GM21723 (cell line): ENCODE results near the gene RSPO1.
"Not testable (repeated sequence)": the region's sequence is repeated elsewhere in the genome, so short reads cannot be mapped to it uniquely, and the experiment has no call there.

Source experiments
- ATAC-seq: cut with Tn5 transposase; IDR thresholded peaks from one replicate; pipeline ENCODE4 v1.9.1; 2021; ENCODE audit warnings: mild to moderate bottlenecking, moderate library complexity; ENCODE audit not compliant: unreplicated experiment

The RSPO1 gene, protein sequence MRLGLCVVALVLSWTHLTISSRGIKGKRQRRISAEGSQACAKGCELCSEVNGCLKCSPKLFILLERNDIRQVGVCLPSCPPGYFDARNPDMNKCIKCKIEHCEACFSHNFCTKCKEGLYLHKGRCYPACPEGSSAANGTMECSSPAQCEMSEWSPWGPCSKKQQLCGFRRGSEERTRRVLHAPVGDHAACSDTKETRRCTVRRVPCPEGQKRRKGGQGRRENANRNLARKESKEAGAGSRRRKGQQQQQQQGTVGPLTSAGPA

DNA sequence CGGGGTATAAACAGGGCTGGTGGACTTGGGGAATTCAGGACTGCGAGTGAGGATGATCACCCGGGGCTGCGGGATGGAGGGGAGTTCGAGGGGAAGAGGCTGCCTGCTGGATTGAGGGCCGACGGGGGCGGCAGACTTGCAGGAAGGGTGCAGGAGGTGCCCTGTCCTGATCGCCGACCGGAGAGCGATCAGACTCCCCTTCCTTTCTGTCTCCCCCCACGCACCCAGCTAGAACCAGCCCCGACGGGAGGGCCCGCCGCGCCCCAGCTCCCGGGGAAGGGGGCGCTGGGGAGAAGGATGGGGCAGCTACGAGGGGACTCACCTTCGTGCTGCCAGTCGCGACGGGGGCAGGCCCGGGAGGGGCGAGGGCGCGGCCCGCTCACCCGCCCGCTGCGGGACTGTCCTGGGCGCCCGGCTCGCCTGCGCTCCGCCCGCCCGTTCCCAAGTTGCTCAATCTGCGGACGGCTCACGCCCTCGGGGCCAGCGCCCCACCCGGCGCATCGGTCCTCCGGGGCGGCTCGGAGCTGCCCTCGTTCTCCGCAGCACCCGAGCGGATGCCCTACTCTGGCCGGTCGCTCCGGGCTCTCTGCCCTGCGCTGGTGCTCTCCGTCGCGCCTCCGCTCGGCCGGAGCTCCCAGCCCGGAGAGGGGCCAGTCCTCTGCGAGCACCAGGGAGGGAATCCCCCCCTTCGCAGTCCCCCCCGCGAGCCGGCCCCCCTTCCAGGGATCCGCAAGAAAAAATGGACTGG is at the start of gene RSPO1:
RSPO1 (minus strand) TSS at position 649 of the 748 bp plus-strand sequence. CDS start 5,231 bp downstream, outside the sequence.
- ATAC-seq = no peak

DNA sequence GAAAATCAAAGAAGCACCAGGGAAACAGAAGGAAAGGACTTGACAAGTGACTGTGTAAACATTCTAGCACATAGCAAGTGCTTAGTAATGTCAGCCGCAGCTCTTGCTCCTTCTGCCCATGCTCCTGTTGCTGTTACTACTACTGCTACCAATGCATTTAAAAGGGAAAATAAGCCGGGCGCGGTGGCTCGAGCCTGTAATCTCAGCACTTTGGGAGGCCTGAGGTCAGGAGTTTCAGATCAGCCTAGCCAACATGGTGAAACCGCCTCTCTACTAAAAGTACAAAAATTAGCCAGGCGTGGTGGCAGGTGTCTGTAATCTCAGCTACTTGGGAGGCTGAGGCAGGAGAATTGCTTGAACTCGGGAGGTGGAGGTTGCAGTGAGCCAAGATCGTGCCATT is 49.5 kb upstream of the RSPO1 start:
- not testable (repeated sequence) for ATAC-seq

DNA sequence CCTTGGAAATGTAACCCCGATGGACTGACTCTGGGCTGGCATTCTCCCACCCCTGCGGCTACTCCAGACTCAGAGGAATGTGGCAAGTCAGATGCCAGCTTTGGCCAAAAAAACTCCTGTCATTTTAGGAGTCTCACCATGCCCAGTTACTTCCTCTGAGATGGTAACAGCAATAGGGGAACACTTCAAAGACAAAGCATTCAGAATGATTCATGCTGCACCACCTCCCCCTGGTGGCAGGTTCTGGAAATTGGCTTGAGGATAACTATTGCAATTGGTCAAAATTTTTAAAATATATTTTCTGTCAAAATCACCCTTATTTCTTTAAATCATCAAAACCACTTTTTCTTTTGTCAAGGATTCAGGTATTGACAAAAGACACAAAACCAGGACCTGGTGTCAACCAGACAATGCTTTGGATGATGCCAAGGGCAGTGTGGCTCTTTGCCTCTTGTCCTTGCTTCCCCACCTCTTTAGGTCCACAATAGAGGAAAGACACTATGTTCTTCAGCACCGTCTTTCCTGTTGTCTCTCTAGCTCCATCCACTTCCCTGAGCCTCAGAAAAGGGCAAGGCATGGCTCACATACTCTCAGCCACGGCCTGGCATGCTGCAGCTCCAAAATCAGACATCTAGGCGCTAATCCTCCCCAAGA is 47.8 kb upstream of the RSPO1 start:
- ATAC-seq = no peak

DNA sequence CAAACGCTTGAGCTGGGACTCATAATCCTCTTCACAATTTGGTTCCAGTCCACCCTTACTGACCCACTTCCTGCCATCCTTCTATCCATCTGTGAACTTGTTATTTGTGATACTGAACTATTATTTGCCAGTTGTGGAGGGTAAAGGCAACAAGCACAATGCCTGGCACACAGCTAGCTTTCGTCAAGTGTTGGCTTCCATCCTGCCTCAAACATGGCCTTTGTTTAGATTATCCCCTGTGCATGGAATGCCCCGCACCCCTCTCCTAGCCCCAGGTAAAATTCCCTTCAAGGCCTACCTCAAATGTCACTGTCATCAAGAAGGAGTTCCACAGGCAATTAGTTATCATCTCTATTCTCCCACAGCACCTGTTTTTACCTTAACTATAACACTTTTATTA is 46.2 kb upstream of the RSPO1 start:
- no peak for ATAC-seq

DNA sequence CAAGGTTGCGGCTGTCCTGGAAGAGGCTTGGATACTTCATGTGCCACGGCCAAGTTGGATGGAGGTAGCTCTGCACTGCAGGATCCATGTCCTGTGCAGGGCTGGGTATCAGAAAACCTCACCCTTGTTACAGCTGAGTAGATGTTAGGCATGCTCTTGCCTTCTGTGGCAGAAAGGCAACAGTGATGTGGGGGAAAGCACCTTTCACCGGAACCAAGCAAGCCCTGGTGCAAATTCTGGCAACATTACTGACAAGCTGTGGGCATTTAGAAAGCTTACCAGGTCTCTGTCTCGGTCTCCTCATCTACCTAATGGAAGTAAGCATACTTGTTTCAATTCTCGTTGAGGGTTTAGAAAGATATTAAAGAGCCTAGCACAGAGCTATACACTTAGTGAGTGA is 43.1 kb upstream of the RSPO1 start:
- no peak for ATAC-seq

DNA sequence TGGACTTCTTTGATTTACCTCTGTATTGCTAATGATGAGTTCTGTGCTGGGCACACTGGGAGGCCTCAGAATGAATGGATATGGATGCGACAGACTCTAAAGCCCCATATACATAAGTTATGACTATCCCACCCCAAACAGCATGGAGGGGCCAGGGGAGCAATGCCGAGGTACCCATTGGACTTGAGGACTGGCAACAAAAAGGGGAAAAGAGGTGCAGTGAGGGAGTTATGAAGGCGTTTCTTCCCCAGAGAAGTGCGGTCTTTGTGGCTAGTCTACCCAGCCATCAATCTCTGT is 42.4 kb upstream of the RSPO1 start:
- no peak for ATAC-seq

DNA sequence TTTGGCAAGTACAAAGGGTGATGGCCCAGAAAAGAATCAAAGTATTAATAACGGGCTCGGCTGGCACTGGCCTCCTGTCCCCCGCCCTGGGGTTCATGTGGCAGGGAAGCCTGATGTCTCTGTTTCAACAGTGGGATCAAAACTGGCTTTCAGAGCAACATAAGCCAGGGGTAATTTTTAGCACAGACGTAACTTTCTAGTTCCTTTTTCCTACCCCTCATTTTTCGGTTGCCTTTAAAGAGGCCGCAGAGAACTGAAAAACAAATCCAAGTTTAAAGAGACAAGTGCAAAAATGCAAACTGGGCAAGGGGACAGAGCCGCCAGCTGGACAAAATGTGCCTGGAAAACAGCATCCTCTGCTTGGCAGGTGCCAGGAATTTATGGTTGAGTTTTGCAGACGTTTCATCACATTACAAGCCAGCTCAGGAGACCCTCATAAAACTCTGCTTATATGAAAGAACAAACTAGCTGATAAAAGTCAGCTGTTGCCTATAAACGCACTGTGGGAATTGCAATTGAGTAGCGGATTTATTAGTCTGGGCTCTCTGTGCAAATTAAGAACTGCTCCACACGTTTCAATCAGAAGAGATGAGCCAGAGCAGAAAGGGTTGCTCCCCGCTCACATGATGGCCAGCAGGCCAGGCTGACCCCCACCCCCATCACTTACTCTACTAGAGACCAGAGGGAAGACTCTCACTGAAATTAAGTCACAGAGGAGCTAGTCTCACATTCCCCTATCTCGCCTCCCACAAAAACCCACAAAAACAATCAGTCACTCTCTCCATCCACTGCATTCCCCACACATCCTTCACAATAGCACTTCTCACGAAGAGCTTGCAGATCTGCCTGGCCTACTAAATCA is 41.8 kb upstream of the RSPO1 start:
- ATAC-seq = no peak

DNA sequence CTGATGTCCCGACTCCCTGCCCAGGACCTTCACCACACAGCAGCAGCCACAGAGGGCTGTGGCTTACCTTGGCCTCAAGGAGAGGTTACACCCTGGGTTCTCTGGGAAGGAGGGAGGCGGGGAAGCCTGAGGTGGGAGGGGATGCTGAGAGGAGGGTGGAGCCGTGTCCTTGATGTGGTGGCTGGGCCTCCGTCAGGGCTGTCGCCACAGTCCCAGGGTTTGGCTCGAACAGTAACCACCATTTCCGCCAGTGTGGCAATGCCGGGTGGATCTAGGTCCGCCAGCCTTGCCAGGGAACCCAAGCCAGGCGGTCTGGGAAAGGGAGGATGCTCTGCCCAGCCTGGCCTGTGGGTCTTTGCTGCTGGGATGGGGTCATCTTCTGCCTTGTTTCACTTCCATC is 39.2 kb upstream of the RSPO1 start:
- no peak for ATAC-seq

DNA sequence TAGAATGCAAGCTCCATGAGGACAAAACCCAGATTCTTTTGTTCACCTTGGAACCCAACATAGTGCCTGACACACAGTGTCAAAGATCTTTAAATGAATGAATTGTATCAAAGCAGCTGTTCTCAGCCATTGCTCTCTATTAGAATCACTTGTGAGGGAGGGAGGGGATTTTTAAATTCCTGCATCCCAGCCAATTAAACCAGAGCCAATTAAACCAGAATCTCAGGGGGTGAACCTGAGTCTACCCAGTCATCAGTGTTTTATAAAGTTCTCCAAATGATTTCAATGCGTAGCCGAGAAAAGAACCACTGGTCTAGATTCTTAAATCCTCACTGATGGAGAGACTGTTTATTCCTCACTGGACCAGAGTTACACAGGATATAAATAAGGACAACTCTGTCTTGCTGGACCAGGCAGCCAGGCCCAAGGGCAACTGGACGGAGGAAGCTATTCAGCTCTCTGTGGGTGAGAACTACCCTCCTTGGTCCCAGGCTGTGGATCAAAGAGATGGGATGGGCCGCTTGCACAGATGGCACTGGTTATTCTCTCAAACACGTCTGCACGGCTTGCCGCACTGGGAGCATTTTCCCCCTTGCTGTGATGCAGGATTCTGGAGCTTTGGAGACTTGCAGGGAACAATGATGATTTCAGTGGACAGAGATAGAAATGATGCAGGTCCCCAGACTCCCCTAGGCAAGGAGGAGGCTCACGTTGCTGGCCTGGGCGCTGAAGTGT is 37.6 kb upstream of the RSPO1 start:
- no peak for ATAC-seq

DNA sequence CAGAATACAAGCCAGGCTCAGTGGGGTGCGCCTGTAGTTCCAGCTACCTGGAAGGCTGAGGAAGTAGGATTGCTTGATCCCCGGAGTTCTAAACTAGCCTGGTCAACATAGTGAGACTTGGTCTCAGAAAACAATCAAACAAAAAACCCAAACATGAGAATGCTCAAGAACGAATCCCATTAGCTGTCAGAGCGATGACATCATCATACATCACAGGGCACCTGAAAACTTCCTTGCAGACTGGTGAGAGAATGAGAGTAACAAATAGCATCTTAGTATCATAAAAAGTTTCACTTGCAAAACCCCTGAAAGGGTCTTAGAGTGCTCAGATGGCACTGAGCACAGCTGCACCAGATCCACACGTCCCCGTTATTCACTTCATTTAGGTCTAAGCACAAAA is 36.6 kb upstream of the RSPO1 start:
- no peak for ATAC-seq

DNA sequence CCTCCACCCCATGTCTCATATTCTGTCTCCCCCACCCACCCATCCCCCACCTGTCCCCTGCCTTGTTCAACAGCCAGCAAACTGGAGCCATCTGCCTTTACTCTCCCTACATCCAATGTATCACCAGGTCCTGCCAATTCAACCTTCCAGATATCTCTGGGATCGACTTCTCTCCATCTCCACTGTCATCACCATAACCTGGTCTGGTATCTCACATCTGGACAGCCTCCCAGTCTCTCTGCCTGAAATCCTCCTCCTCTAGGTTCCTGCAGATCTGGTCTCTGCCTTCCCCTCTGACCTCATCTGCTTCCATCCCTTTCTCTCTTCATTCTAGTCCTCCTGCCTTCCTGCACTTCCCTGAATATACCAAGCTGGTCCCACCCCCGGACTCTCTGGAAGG is 35.4 kb upstream of the RSPO1 start:
- no peak for ATAC-seq

DNA sequence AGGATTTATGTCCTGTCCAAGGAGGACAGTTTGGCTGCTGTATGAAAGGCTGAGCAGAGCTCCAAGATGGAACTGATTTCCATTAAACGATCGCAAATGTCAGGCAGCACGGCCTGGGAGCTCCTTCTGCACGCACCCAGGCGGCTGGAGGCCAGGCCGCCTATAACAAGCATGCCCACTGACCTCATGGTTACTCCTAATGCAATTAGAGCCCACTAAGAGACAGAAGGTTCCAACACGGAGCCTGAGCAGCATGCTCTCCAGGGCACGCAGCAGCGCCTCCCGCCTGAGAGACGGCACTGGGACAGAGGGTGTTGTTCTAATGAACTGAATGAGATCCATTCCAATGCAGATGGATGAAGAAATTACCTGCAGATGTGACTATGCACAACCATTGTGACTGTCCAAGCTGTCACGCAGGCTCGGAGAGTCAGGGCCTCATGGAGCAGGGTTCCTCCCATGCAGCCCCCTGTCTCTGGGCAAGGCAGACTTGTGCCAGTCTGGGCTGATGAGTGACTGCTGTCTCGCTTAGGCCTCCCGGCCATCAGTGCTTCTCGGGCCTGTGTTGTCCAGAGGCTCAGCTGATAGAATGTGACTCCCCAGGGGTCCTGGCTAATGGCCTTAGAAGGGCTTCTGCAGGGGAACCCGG is 32.5 kb upstream of the RSPO1 start:
- ATAC-seq = no peak

DNA sequence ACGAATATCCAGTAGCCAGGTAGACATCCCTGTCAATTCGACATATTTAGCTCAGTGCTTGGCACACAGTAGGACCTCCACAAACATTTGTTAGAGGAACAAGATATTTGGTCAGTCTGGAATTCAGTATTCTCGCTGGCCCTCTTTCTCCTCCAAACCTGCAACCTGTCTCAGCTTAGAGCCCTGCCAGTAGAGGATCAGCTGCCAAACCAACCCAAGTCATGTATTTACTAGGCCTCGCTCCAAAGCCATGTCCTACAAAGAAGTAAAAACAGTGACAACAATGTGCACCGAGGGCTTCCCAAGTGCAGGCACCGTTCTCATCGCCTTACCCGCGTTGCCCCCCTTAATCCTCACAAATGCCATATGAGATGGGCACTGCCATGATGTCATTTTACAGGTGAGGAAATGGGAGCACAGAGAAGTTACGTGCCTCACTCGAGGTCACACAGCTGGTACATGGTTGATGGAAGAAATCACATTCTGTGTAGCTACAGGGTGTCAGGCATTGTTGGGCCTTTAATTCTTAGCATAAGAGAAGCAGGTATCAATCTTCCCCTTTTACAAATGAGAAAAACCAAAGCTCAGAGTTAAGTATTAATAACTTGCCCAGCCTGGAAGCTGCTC is 31.7 kb upstream of the RSPO1 start:
- no peak for ATAC-seq

DNA sequence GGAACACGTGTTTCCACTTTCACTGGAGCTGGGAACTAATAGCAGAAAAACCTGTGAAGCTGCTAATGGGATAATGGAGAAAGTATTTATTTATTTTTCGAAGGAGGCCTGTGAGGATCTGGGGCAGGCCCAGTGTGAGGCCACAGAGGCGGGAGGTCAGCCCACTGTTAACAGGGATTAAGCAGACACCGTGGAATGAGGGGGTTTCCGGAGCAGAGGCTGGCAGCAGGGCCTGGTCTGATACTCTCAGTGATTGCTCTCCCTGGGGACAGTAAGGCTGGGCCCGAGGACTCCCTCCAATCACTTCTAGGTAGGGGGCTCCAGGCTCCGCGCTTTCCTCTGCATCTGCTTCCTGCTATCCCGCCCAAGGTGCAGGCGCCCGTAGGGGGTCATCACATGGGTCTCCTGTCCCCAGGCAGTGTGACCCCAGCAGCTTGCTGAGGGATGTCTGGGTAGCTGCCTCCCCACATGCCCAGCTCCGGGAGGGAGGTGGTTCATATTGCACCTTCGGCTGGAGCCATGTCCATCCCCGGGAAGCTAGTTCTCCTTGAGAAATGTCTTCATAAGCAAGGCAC is 28.8 kb upstream of the RSPO1 start:
- ATAC-seq = no peak

DNA sequence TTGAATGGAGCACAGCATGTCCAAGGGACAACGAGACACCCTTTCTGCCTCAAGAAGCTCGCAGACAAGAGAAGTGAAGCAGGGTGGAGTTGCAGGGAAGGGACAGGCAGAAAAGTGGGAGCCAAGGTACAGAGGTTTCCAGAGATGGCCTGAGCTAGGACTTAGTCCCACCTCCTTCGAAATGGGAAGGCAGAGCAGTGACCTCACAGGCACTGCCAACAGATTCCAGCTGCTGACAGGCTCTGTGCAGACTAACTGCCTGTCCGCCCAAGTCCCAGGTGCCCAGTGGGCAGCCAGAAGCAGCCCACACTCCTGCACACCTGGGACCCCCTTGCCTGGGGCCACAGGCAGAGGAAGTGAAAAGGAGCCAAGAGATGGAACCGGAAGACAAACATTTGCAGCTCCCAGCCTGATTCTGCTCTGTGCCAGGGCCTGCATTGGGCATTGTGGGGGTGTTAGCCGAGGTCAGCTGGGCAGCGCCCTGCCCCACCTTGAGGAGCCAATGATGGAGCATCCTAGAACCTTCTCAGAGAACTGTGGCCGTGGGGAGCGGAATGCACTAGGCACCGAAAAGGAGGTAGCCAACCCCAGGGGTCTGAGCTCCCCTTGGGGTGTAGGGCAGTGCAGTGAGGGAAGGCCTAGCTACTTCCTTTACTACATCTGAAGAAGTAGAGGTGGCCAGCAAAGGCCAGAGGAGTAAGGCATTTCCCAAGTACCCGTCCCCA is 27.5 kb upstream of the RSPO1 start:
- ATAC-seq = no peak

DNA sequence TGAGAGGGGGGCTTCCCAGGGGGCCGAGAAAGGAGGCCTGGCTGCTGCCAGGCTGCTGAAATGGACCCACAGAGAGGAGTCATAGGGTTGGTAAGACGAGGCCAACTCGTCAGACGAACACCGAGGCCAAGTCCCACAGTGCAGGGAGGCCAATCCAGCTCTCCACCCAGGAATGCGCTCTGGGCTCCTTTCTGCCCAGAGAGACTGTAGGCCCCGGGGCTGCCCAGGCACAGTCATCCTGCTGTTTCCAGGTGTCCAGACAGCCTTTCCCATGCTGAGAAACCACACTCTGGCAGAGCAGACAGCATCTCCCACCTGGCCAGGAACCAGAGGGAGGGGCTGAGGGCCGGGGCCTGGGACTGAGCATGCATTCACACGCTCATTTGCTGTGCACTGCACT is 26.7 kb upstream of the RSPO1 start:
- no peak for ATAC-seq

DNA sequence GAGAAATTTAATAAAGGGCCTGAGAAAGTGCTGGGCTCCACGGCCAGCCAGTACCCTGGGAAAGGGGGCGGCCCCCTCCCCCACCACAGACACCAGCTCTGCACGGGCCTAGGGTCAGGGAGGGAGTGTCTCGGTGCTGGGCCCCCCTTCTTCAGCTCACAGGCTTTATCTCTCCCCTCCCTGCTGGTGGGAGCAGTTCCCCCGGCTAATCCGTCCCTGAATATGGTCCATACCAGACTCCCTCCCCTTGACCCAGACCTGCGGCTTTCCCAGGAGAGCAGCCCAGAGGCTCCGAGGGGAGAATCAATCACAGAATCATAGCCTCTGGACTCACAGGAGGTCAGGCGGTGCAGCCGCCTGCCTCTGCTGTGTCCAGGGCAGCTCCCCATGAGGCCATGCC is 26.0 kb upstream of the RSPO1 start:
- no peak for ATAC-seq

DNA sequence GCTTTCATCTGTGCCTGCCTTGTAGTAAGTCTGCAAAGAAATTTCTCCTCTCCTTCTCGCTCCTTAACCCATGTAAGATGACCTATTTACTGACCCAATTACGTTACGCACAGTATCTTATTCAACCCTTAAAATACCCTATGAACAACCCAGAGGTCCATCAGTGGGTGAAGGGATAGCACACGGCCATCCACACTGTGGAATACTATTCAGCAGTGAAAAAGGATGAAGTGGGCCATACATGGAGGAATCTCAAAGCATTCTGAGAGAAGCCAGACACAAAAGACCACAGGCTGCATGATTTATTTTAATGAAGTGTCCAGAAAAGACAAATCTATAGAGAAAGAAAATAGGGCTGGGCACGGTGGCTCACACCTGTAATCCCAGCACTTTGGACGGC is 23.8 kb upstream of the RSPO1 start:
- no peak for ATAC-seq
